ENCODE data around the gene ARL11.

ARL11 gene

GRCh38 chr13:49615836-49616675 lies 12.3 kb upstream of the ARL11 start:
- no peak for DNase-seq

GRCh38 chr13:49616676-49617065 lies 11.6 kb upstream of the ARL11 start:
- DNase-seq: no peak

- no peak for DNase-seq
Measured at GRCh38 chr13:49620170-49620621, 8.1 kb upstream of the ARL11 start.

- no peak for DNase-seq
Measured at GRCh38 chr13:49622174-49622946, 5.9 kb upstream of the ARL11 start.

GRCh38 chr13:49624229-49624628 lies 4.1 kb upstream of the ARL11 start:
- no peak for DNase-seq

- no peak for DNase-seq
Measured at GRCh38 chr13:49625392-49626079, 2.8 kb upstream of the ARL11 start.

GRCh38 chr13:49629196-49629938 lies 1.1 kb downstream of the ARL11 start:
- no peak for DNase-seq

GRCh38 chr13:49629947-49630346 lies 1.6 kb downstream of the ARL11 start:
- no peak for DNase-seq

GRCh38 chr13:49630580-49630979 lies 2.3 kb downstream of the ARL11 start:
- no peak for DNase-seq

- no peak for DNase-seq
Measured at GRCh38 chr13:49632156-49632555, 3.8 kb downstream of the ARL11 start.

GRCh38 chr13:49633710-49634109 lies 5.4 kb downstream of the ARL11 start:
- DNase-seq: no peak

GRCh38 chr13:49635599-49636433 lies 7.5 kb downstream of the ARL11 start:
- DNase-seq: no peak

GRCh38 chr13:49636705-49637104 lies 8.4 kb downstream of the ARL11 start:
- no peak for DNase-seq

- DNase-seq: no peak
Measured at GRCh38 chr13:49638030-49638743, 9.9 kb downstream of the ARL11 start.

GRCh38 chr13:49638744-49639072 lies 10.4 kb downstream of the ARL11 start:
- DNase-seq: no peak

- DNase-seq: no peak
Measured at GRCh38 chr13:49641801-49642291, 13.5 kb downstream of the ARL11 start.

GRCh38 chr13:49643035-49643646 lies 14.8 kb downstream of the ARL11 start:
- DNase-seq: no peak

GRCh38 chr13:49645451-49645850 lies 17.1 kb downstream of the ARL11 start:
- no peak for DNase-seq

GRCh38 chr13:49646688-49647087 lies 18.4 kb downstream of the ARL11 start:
- DNase-seq: no peak

GRCh38 chr13:49649244-49649962 lies 21.1 kb downstream of the ARL11 start:
- DNase-seq: no peak
